Activated CD8-positive, alpha-beta T cell treated with anti-CD3 and anti-CD28 coated beads for 36 hours (primary cell): ENCODE measurements around the gene PPP1R9A. TPM values are rescaled to one million over a fixed set of nuclear protein-coding genes. Genes with fewer than 3 reads are reported as not detected.

Source experiments
- ATAC-seq: fragments of 200-7000 bp; cut with Tn5 transposase; one replicate; pipeline ENCODE4 v1.10.0; 2021; ENCODE audit warnings: mild to moderate bottlenecking, moderate library complexity
- CTCF ChIA-PET: fragments of 350-600 bp; sonication (Branson Sonifier 250); formaldehyde crosslinking; loops from one replicate; lab custom pipeline; 2021; ENCODE audit warnings: antibody characterized with exemption; lab: Charles Lee
- POLR2A ChIA-PET: fragments of 350-600 bp; sonication (Branson Sonifier 250); formaldehyde crosslinking; loops from one replicate; lab custom pipeline; 2021; ENCODE audit warnings: antibody characterized with exemption; lab: Charles Lee
- DNase-seq: peaks from one replicate; pipeline ENCODE4 v3.0.0-alpha.2; 2020
- H3K27ac Mint-ChIP-seq: one replicate; pipeline ENCODE4 v1.8.0; 2021; ENCODE audit warnings: mild to moderate bottlenecking, mixed read lengths
- H3K27me3 Mint-ChIP-seq: one replicate; pipeline ENCODE4 v1.8.0; 2021; ENCODE audit warnings: mixed read lengths
- H3K36me3 Mint-ChIP-seq: one replicate; pipeline ENCODE4 v1.8.0; 2021; ENCODE audit warnings: low read depth, mixed read lengths
- H3K4me1 Mint-ChIP-seq: one replicate; pipeline ENCODE4 v1.8.0; 2021; ENCODE audit warnings: low read depth, mixed read lengths
- H3K4me3 Mint-ChIP-seq: one replicate; pipeline ENCODE4 v1.8.0; 2021; ENCODE audit warnings: mild to moderate bottlenecking, moderate library complexity, mixed read lengths
- H3K9me3 Mint-ChIP-seq: one replicate; pipeline ENCODE4 v1.8.0; 2021; ENCODE audit warnings: mixed read lengths
- CTCF ChIP-seq: fragments of 200-600 bp; IDR thresholded peaks from one replicate; pipeline ENCODE4 v1.8.0; 2022; ENCODE audit warnings: antibody characterized with exemption, mild to moderate bottlenecking
- intact Hi-C: fragments of 100-400 bp; cut with micrococcal nuclease; formaldehyde crosslinking; loops from one replicate; pipeline ENCODE4 v1.10.0; 2022
- total RNA-seq, 2 experiments: library from RNA; stranded (reverse); gene quantifications; one replicate each; pipeline ENCODE4 v1.2.3, GENCODE V29; 2021

PPP1R9A gene
- total RNA-seq, 2 experiments from 2014 or later = 0.05 to 0.13 TPM

- CTCF ChIA-PET = no interaction called here
These were observed 103.9 kb downstream of the PPP1R9A start for GRCh38 chr7:95011146-95011928.

GRCh38 chr7:95011995-95012394, 104.6 kb downstream of the PPP1R9A start:
- ATAC-seq = no peak
- POLR2A ChIA-PET = no interaction called here
- H3K27me3 Mint-ChIP-seq = peaks cover 2% of the 10 kb centered on the region

More at GRCh38 chr7:95011146-95011928, 103.9 kb downstream of the PPP1R9A start:
- POLR2A ChIA-PET = no interaction called here
- peaks cover 2% of the 10 kb centered on the region for H3K27me3 Mint-ChIP-seq
- intact Hi-C loops = no loop called here
- no peaks in the 10 kb centered on the region for H3K36me3 Mint-ChIP-seq
- H3K9me3 Mint-ChIP-seq = peaks cover 3% of the 10 kb centered on the region
- ATAC-seq (no peak), DNase-seq (no peak)
- H3K27ac Mint-ChIP-seq = no peak overlapping the region
- H3K4me3 Mint-ChIP-seq = no peak overlapping the region
- TF ChIP-seq CTCF = no peak
- no peaks in the 10 kb centered on the region for H3K4me1 Mint-ChIP-seq

GRCh38 chr7:95018021-95018420, 110.6 kb downstream of the PPP1R9A start:
- no peak overlapping the region for H3K27ac Mint-ChIP-seq
- no peaks in the 10 kb centered on the region for H3K4me1 Mint-ChIP-seq
- peaks cover 2% of the 10 kb centered on the region for H3K27me3 Mint-ChIP-seq
- no peak overlapping the region for H3K4me3 Mint-ChIP-seq
- no peaks in the 10 kb centered on the region for H3K36me3 Mint-ChIP-seq
- DNase-seq = no peak
- ATAC-seq = no peak
- POLR2A ChIA-PET = no interaction called here
- TF ChIP-seq CTCF = no peak
- intact Hi-C loops = no loop called here
- CTCF ChIA-PET = no interaction called here
- H3K9me3 Mint-ChIP-seq = no peaks in the 10 kb centered on the region

More at GRCh38 chr7:95011995-95012394, 104.6 kb downstream of the PPP1R9A start:
- no peak for TF ChIP-seq CTCF
- intact Hi-C loops = no loop called here
- DNase-seq = no peak
- no peaks in the 10 kb centered on the region for H3K36me3 Mint-ChIP-seq
- H3K27ac Mint-ChIP-seq = no peak overlapping the region
- H3K4me3 Mint-ChIP-seq = no peak overlapping the region
- H3K4me1 Mint-ChIP-seq = no peaks in the 10 kb centered on the region
- H3K9me3 Mint-ChIP-seq = peaks cover 3% of the 10 kb centered on the region
- CTCF ChIA-PET = no interaction called here

GRCh38 chr7:95026018-95026417, 118.6 kb downstream of the PPP1R9A start:
- intact Hi-C loops = no loop called here
- Mint-ChIP-seq H3K9me3 (no peaks in the 10 kb centered on the region), H3K27me3 (no peaks in the 10 kb centered on the region), H3K4me3 (no peak overlapping the region), H3K27ac (no peak overlapping the region), H3K36me3 (no peaks in the 10 kb centered on the region), H3K4me1 (no peaks in the 10 kb centered on the region)
- ChIA-PET CTCF (no interaction called here), POLR2A (no interaction called here)
- no peak for TF ChIP-seq CTCF
- no peak for DNase-seq
- ATAC-seq = no peak

- no peak for DNase-seq
- no peaks in the 10 kb centered on the region for H3K9me3 Mint-ChIP-seq
- no peak overlapping the region for H3K27ac Mint-ChIP-seq
- ATAC-seq = no peak
- POLR2A ChIA-PET = no interaction called here
- no peak for TF ChIP-seq CTCF
- H3K4me3 Mint-ChIP-seq = no peak overlapping the region
- CTCF ChIA-PET = no interaction called here
- no peaks in the 10 kb centered on the region for H3K36me3 Mint-ChIP-seq
- intact Hi-C loops = no loop called here
- no peaks in the 10 kb centered on the region for H3K27me3 Mint-ChIP-seq
- no peaks in the 10 kb centered on the region for H3K4me1 Mint-ChIP-seq
These were observed 119.2 kb downstream of the PPP1R9A start for GRCh38 chr7:95026421-95027072.
